GM12878 (cell line): ENCODE data around the gene CPLX4. TPM values are rescaled to one million over a fixed set of nuclear protein-coding genes. Genes with fewer than 3 reads are reported as not detected.

ENCODE experiments used
- polyA plus RNA-seq, 11 experiments: library from polyadenylated mRNA; depleted of rRNA in 4 of 11; unstranded in 6 of 11; stranded (reverse) in 5 of 11; fragments of >200 nt; fragmentation: Nextera tagmentation in 4 of 11; fragmentation: Illumina TruSeq in 1 of 11; extraction: Ambion mirVana in 4 of 11; extraction: Trizol in 1 of 11; gene quantifications; 1 replicate in 1 of 11; 2 replicates in 10 of 11; pipeline versions ENCODE4 v1.2.1 to v1.2.3, GENCODE V29; 2011 to 2016; ENCODE audit warnings: inconsistent platforms in 2 of 11, missing spikeins in 2 of 11, low read depth in 1 of 11
- total RNA-seq, 4 experiments: library from RNA; depleted of rRNA in 3 of 4; stranded (reverse); fragments of >200 nt in 3 of 4; fragmentation: Illumina TruSeq in 1 of 4; extraction: Trizol in 1 of 4; gene quantifications; 2 replicates each; pipeline versions ENCODE4 v1.2.1 to v1.2.3, GENCODE V29; 2013 to 2021

The CPLX4 gene
- total and polyA plus RNA-seq, 10 of the 15 experiments (the other 5 are each of a cell fraction or from before 2014, with no cell fraction given), result not detected

Other genes with a start within 250 kb of the CPLX4 start
- 125 and 144 TPM in 2 replicates for gene SEC11C, start 178.8 kb downstream of the CPLX4 start, total RNA-seq (2014; rRNA removed)
- gene SEC11C, start 178.8 kb downstream of the CPLX4 start, total RNA-seq (2014; rRNA removed; fragmentation: Illumina TruSeq; extraction: Trizol), result 233 and 253 TPM in 2 replicates
- gene SEC11C, start 178.8 kb downstream of the CPLX4 start, total RNA-seq (2021), result 124 and 125 TPM in 2 replicates
- 165 and 279 TPM in 2 replicates for gene SEC11C, start 178.8 kb downstream of the CPLX4 start, polyA plus RNA-seq (2011; rRNA removed)
- 180 and 183 TPM in 2 replicates for gene SEC11C, start 178.8 kb downstream of the CPLX4 start, polyA plus RNA-seq (2014; fragmentation: Illumina TruSeq; extraction: Trizol)
- gene SEC11C, start 178.8 kb downstream of the CPLX4 start, polyA plus RNA-seq (2014; fragmentation: Nextera tagmentation; extraction: Ambion mirVana), result 100 to 1,000 TPM; 213 to 304 TPM
- 189 and 210 TPM in 2 replicates for gene SEC11C, start 178.8 kb downstream of the CPLX4 start, polyA plus RNA-seq (2014; rRNA removed)
- gene SEC11C, start 178.8 kb downstream of the CPLX4 start, polyA plus RNA-seq (2016; fragmentation: Nextera tagmentation; extraction: Ambion mirVana), result 100 to 1,000 TPM; 606 to 649 TPM
- not detected in 2 replicates for gene GRP, start 98.5 kb downstream of the CPLX4 start, total RNA-seq (2014; rRNA removed)
- not detected in 2 replicates for gene GRP, start 98.5 kb downstream of the CPLX4 start, total RNA-seq (2014; rRNA removed; fragmentation: Illumina TruSeq; extraction: Trizol)
- not detected in 2 replicates for gene GRP, start 98.5 kb downstream of the CPLX4 start, total RNA-seq (2021)
- not detected in 2 replicates for gene GRP, start 98.5 kb downstream of the CPLX4 start, polyA plus RNA-seq (2011; rRNA removed)
- not detected in 2 replicates for gene GRP, start 98.5 kb downstream of the CPLX4 start, polyA plus RNA-seq (2014; fragmentation: Illumina TruSeq; extraction: Trizol)
- gene GRP, start 98.5 kb downstream of the CPLX4 start, polyA plus RNA-seq (2014; fragmentation: Nextera tagmentation; extraction: Ambion mirVana), result not detected
- not detected in 2 replicates for gene GRP, start 98.5 kb downstream of the CPLX4 start, polyA plus RNA-seq (2014; rRNA removed)
- not detected for gene GRP, start 98.5 kb downstream of the CPLX4 start, polyA plus RNA-seq (2016; fragmentation: Nextera tagmentation; extraction: Ambion mirVana)
- not detected in 2 replicates for gene RAX, start 45.2 kb downstream of the CPLX4 start, total RNA-seq (2014; rRNA removed)
- gene RAX, start 45.2 kb downstream of the CPLX4 start, total RNA-seq (2014; rRNA removed; fragmentation: Illumina TruSeq; extraction: Trizol), result not detected in 2 replicates
- gene RAX, start 45.2 kb downstream of the CPLX4 start, total RNA-seq (2021), result not detected in 2 replicates
- not detected in 2 replicates for gene RAX, start 45.2 kb downstream of the CPLX4 start, polyA plus RNA-seq (2011; rRNA removed)
- gene RAX, start 45.2 kb downstream of the CPLX4 start, polyA plus RNA-seq (2014; fragmentation: Illumina TruSeq; extraction: Trizol), result not detected in 2 replicates
- gene RAX, start 45.2 kb downstream of the CPLX4 start, polyA plus RNA-seq (2014; fragmentation: Nextera tagmentation; extraction: Ambion mirVana), result not detected
- gene RAX, start 45.2 kb downstream of the CPLX4 start, polyA plus RNA-seq (2014; rRNA removed), result not detected in 2 replicates
- not detected for gene RAX, start 45.2 kb downstream of the CPLX4 start, polyA plus RNA-seq (2016; fragmentation: Nextera tagmentation; extraction: Ambion mirVana)
- 69.4 and 78.1 TPM in 2 replicates for gene LMAN1, start 40.6 kb upstream of the CPLX4 start, total RNA-seq (2014; rRNA removed)
- gene LMAN1, start 40.6 kb upstream of the CPLX4 start, total RNA-seq (2014; rRNA removed; fragmentation: Illumina TruSeq; extraction: Trizol), result 71.1 and 71.2 TPM in 2 replicates
- 66.7 and 71.4 TPM in 2 replicates for gene LMAN1, start 40.6 kb upstream of the CPLX4 start, total RNA-seq (2021)
- 78.9 and 122 TPM in 2 replicates for gene LMAN1, start 40.6 kb upstream of the CPLX4 start, polyA plus RNA-seq (2011; rRNA removed)
- gene LMAN1, start 40.6 kb upstream of the CPLX4 start, polyA plus RNA-seq (2014; fragmentation: Illumina TruSeq; extraction: Trizol), result 58.6 and 81.4 TPM in 2 replicates
- gene LMAN1, start 40.6 kb upstream of the CPLX4 start, polyA plus RNA-seq (2014; fragmentation: Nextera tagmentation; extraction: Ambion mirVana), result 10 to 100 TPM; 15.0 to 20.3 TPM
- 45.6 and 47.9 TPM in 2 replicates for gene LMAN1, start 40.6 kb upstream of the CPLX4 start, polyA plus RNA-seq (2014; rRNA removed)
- 10 to 100 TPM; 65.7 to 72.5 TPM for gene LMAN1, start 40.6 kb upstream of the CPLX4 start, polyA plus RNA-seq (2016; fragmentation: Nextera tagmentation; extraction: Ambion mirVana)